HG03280 (cell line): Measurements from ENCODE around the gene CRTC3.

ENCODE experiments used
- ATAC-seq: cut with Tn5 transposase; IDR thresholded peaks from one replicate; pipeline ENCODE4 v1.9.1; 2021; ENCODE audit warnings: mild to moderate bottlenecking, moderate library complexity; ENCODE audit not compliant: unreplicated experiment

The CRTC3 gene

GRCh38 chr15:90591524-90591923 lies 61.8 kb downstream of the CRTC3 start:
- no peak for ATAC-seq

GRCh38 chr15:90592131-90592881 lies 62.6 kb downstream of the CRTC3 start:
- no peak for ATAC-seq

- no peak for ATAC-seq
Observed at GRCh38 chr15:90593499-90594158, 63.9 kb downstream of the CRTC3 start.

GRCh38 chr15:90594301-90594738 lies 64.6 kb downstream of the CRTC3 start:
- ATAC-seq = no peak

GRCh38 chr15:90595763-90596155 lies 66.0 kb downstream of the CRTC3 start:
- ATAC-seq = no peak

- no peak for ATAC-seq
Observed at GRCh38 chr15:90596943-90597342, 67.2 kb downstream of the CRTC3 start.

- ATAC-seq = peak; percentile 28
Observed at GRCh38 chr15:90597577-90597976, 67.9 kb downstream of the CRTC3 start.

- ATAC-seq = peak; percentile 44
Observed at GRCh38 chr15:90598031-90598577, 68.4 kb downstream of the CRTC3 start.

- ATAC-seq = no peak
Observed at GRCh38 chr15:90598679-90599078, 69.0 kb downstream of the CRTC3 start.

GRCh38 chr15:90599116-90599515 lies 69.4 kb downstream of the CRTC3 start:
- no peak for ATAC-seq

GRCh38 chr15:90599644-90600043 lies 69.9 kb downstream of the CRTC3 start:
- ATAC-seq = no peak

GRCh38 chr15:90600954-90601353 lies 71.2 kb downstream of the CRTC3 start:
- ATAC-seq = no peak

- ATAC-seq = no peak
Observed at GRCh38 chr15:90603893-90604292, 74.2 kb downstream of the CRTC3 start.

- no peak for ATAC-seq
Observed at GRCh38 chr15:90606641-90607040, 76.9 kb downstream of the CRTC3 start.

GRCh38 chr15:90607361-90607760 lies 77.6 kb downstream of the CRTC3 start:
- ATAC-seq = no peak

- ATAC-seq = no peak
Observed at GRCh38 chr15:90609242-90610180, 79.8 kb downstream of the CRTC3 start.

- ATAC-seq = no peak
Observed at GRCh38 chr15:90610190-90610589, 80.5 kb downstream of the CRTC3 start.

GRCh38 chr15:90611157-90611556 lies 81.4 kb downstream of the CRTC3 start:
- ATAC-seq = no peak

- no peak for ATAC-seq
Observed at GRCh38 chr15:90617171-90617570, 87.4 kb downstream of the CRTC3 start.

GRCh38 chr15:90617668-90618097 lies 88.0 kb downstream of the CRTC3 start:
- no peak for ATAC-seq
